ENCODE results near the gene CYTL1. TPM values are rescaled to one million over a fixed set of nuclear protein-coding genes. Genes with fewer than 3 reads are reported as not detected.

Gene CYTL1
- total and polyA plus RNA-seq, 8 donors, result 0.73 to 56.3 (median 26.8) TPM

DNA sequence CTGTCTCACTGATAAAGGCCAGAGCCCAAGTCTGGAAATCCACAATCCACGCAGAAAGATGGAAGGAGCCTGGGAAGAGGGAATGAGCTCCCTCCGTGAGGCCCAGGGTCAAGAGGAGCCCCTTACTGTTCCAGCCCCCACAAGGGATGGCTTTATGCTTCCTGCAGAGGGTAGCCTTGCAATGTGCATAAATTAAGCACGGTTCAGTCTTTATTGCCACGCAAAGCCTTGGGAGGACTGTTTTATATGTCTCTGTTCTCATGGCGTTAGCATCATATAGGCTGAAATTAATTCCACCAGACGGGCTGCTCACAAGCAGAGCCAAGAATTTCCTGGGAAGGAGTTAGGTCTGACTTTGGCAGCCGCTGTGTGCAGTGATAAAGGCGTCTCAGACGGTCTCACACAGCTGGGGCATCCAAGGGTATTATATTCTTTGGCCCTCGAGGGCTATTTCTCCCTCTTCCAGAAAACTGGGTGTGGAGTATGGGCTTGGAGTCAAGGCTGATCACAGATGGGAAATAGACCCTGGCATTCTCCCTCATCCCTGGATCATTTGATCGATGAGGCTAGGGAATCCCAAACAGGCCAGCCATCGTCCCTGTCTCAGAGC is 38.5 kb downstream of the CYTL1 start:
- Histone ChIP-seq H3K27ac (no peak overlapping the region), H3K4me1 (no peaks in the 10 kb centered on the region), H3K36me3 (no peaks in the 10 kb centered on the region), H3K4me3 (no peak overlapping the region), H3K9me3 (peaks cover 0 to under 1% of the 10 kb centered on the region in 2 donors), H3K27me3 (no peaks in the 10 kb centered on the region)
- intact Hi-C loops (cut with DNase I), result no loop called here
- TF ChIP-seq, protein P1, sequence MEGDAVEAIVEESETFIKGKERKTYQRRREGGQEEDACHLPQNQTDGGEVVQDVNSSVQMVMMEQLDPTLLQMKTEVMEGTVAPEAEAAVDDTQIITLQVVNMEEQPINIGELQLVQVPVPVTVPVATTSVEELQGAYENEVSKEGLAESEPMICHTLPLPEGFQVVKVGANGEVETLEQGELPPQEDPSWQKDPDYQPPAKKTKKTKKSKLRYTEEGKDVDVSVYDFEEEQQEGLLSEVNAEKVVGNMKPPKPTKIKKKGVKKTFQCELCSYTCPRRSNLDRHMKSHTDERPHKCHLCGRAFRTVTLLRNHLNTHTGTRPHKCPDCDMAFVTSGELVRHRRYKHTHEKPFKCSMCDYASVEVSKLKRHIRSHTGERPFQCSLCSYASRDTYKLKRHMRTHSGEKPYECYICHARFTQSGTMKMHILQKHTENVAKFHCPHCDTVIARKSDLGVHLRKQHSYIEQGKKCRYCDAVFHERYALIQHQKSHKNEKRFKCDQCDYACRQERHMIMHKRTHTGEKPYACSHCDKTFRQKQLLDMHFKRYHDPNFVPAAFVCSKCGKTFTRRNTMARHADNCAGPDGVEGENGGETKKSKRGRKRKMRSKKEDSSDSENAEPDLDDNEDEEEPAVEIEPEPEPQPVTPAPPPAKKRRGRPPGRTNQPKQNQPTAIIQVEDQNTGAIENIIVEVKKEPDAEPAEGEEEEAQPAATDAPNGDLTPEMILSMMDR (IDR thresholded peaks at IDR 0.05), result no peak
- no peak for ATAC-seq
- DNase-seq, result no peak

DNA sequence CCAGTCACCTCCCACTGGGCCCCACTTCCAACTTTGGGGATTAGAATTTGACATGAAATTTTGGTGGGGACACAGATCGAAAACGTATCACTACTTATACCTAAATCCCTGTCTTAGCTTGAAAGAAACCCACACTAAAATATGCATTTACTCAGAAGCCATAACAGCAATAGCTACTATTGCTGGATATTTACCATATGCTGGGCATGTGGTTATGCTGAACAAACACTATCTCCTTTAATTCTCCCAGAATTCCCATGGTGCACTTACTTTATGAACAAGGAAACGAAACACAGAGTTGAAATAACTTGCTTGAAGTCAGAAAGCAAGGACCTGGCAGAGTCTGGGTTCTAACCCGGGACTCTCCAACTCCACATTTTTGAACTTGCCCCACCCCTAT is 39.3 kb downstream of the CYTL1 start:
- no peak overlapping the region for H3K27ac ChIP-seq
- TF ChIP-seq, protein P1 (IDR thresholded peaks at IDR 0.05), result no peak
- H3K36me3 ChIP-seq, result no peaks in the 10 kb centered on the region
- H3K4me1 ChIP-seq, result no peaks in the 10 kb centered on the region
- intact Hi-C loops (cut with DNase I), result no loop called here
- H3K9me3 ChIP-seq, result peaks cover 0 to 8% of the 10 kb centered on the region in 2 donors
- no peak overlapping the region for H3K4me3 ChIP-seq
- no peaks in the 10 kb centered on the region for H3K27me3 ChIP-seq
- ATAC-seq (no peak), DNase-seq (no peak)

DNA sequence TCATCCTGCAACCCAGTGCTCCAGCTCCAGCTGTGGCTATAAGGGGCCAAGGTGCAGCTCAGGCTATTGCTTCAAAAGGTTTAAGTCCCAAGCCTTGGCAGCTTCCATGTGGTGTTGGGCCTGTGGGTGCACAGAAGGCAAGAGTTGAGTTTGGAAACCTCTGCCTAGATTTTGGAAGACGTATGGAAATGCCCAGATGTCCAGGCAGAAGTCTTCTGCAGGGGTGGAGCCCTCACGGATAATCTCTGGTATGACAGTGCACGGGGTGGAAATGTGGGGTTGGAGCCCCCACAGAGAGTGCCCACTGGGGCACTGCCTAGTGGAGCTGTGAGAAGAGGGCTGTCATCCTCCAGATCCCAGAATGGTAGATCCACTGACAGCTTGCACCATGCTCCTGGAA is 44.5 kb downstream of the CYTL1 start:
- Histone ChIP-seq H3K4me1 (no peaks in the 10 kb centered on the region), H3K9me3 (peaks cover 0 to 17% of the 10 kb centered on the region in 2 donors), H3K36me3 (no peaks in the 10 kb centered on the region)

DNA sequence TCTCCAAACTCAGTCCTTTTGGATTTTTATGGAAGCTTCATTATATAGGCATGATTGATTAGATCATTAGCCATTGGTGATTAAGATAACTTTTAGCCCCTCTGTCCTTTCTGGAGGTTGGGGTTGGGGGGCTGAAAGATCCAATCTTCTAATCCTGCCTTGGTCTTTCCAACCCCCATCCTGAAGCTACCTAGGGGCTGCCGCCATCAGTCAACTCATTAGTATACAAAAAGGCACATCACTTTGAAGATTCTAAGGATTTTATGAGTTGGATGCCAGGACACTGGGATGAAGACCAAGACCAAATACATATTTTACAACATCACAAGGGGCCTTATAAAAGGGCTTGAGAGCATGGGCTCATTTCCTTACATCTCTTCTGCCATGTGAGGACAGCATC is 47.5 kb downstream of the CYTL1 start:
- Histone ChIP-seq H3K27ac (no peak overlapping the region), H3K36me3 (no peaks in the 10 kb centered on the region), H3K27me3 (no peaks in the 10 kb centered on the region), H3K9me3 (peaks cover 0 to 17% of the 10 kb centered on the region in 2 donors), H3K4me3 (no peak overlapping the region), H3K4me1 (no peaks in the 10 kb centered on the region)
- TF ChIP-seq, protein P1 (IDR thresholded peaks at IDR 0.05), result no peak
- ATAC-seq (no peak), DNase-seq (no peak)
- intact Hi-C loops (cut with DNase I), result no loop called here

More for the DNA sequence above, 44.5 kb downstream of the CYTL1 start:
- Histone ChIP-seq H3K27ac (no peak overlapping the region), H3K27me3 (no peaks in the 10 kb centered on the region), H3K4me3 (no peak overlapping the region)
- ATAC-seq, result no peak
- TF ChIP-seq, protein P1 (IDR thresholded peaks at IDR 0.05), result no peak
- intact Hi-C loops (cut with DNase I), result no loop called here
- DNase-seq, result no peak

DNA sequence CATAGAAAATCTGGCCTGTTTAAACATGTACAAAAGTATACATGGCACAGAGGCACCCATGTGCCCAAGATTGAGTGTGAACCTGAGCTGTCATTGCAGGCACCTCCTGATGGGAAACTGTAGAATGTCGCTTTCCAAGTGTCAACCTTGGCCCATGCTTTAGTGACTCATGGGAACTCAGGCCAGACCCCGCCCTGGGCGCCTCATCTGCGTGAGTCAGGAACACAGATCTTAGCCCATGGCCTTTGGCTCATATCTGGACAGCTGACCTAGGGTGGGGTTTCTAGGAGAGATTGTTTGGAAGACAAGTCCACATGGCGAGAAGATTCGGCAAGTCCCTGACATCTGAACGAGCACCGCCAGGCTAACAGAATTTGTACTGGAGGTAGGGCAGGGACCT is 50.0 kb downstream of the CYTL1 start:
- intact Hi-C loops (cut with DNase I), result no loop called here
- Histone ChIP-seq H3K27me3 (no peaks in the 10 kb centered on the region), H3K4me3 (no peak overlapping the region), H3K27ac (no peak overlapping the region), H3K9me3 (peaks cover 0 to 6% of the 10 kb centered on the region in 2 donors), H3K4me1 (no peaks in the 10 kb centered on the region), H3K36me3 (no peaks in the 10 kb centered on the region)
- ATAC-seq (no peak), DNase-seq (no peak)
- TF ChIP-seq, protein P1 (IDR thresholded peaks at IDR 0.05), result no peak
